Loucy (cell line): ENCODE results near the gene PUS10.

Experiments used
- H2AFZ ChIP-seq: fragments of 200-600 bp; sonication (generic); 2 replicates; pipeline ENCODE4 v1.6.0; 2016; ENCODE audit warnings: antibody characterized with exemption, mild to moderate bottlenecking, low read length, moderate library complexity
- H3F3A ChIP-seq: fragments of 200-600 bp; 2 replicates; pipeline ENCODE4 v1.6.0; 2016; ENCODE audit warnings: antibody characterized with exemption, low read depth, mild to moderate bottlenecking
- H3K27me3 ChIP-seq: fragments of 200-600 bp; sonication (generic); 2 replicates; pipeline ENCODE4 v1.6.1; 2014; ENCODE audit warnings: low read length, mild to moderate bottlenecking; ENCODE audit not compliant: insufficient read depth, poor library complexity, severe bottlenecking
- H3K36me3 ChIP-seq: fragments of 200-600 bp; sonication (generic); 2 replicates; pipeline ENCODE4 v1.6.1; 2016; ENCODE audit warnings: low read length; ENCODE audit not compliant: insufficient read depth
- H3K4me1 ChIP-seq: fragments of 200-600 bp; sonication (generic); 2 replicates; pipeline ENCODE4 v1.5.1; 2014; ENCODE audit warnings: low read length, mild to moderate bottlenecking; ENCODE audit not compliant: insufficient read depth, poor library complexity, severe bottlenecking
- H3K4me2 ChIP-seq: fragments of 200-600 bp; sonication (generic); 2 replicates; pipeline ENCODE4 v1.6.0; 2014; ENCODE audit warnings: antibody characterized with exemption, low read length, low read depth, mild to moderate bottlenecking; ENCODE audit not compliant: poor library complexity, severe bottlenecking
- H3K4me3 ChIP-seq: fragments of 200-600 bp; sonication (generic); 2 replicates; pipeline ENCODE4 v1.5.1; 2014; ENCODE audit warnings: low read length, mild to moderate bottlenecking, mixed read lengths; ENCODE audit not compliant: poor library complexity, severe bottlenecking
- H3K79me2 ChIP-seq: fragments of 200-600 bp; sonication (generic); 2 replicates; pipeline ENCODE4 v1.6.1; 2014; ENCODE audit warnings: low read length; ENCODE audit not compliant: insufficient read depth
- H3K9ac ChIP-seq: fragments of 200-600 bp; sonication (generic); 2 replicates; pipeline ENCODE4 v1.6.0; 2014; ENCODE audit warnings: mild to moderate bottlenecking, low read depth, low read length, moderate library complexity; ENCODE audit not compliant: poor library complexity, severe bottlenecking
- H3K9me2 ChIP-seq: fragments of 200-600 bp; sonication (generic); replicated peaks from 2 replicates; pipeline ENCODE4 v1.6.1; 2016; ENCODE audit warnings: low read depth, low read length, mixed read lengths
- H3K9me3 ChIP-seq: fragments of 200-600 bp; sonication (generic); 2 replicates; pipeline ENCODE4 v1.6.1; 2014; ENCODE audit warnings: mild to moderate bottlenecking, antibody characterized with exemption, low read length, low read depth; ENCODE audit not compliant: insufficient read depth
- H4K20me1 ChIP-seq: fragments of 200-600 bp; sonication (generic); 2 replicates; pipeline ENCODE4 v1.6.0; 2014; ENCODE audit warnings: antibody characterized with exemption, low read length, mild to moderate bottlenecking; ENCODE audit not compliant: insufficient read depth, poor library complexity, severe bottlenecking
- EZH2phosphoT487 ChIP-seq: fragments of 200-600 bp; IDR thresholded peaks from 2 replicates; pipeline ENCODE4 v1.6.1; 2018; ENCODE audit warnings: antibody characterized with exemption, mild to moderate bottlenecking, moderate library complexity, borderline replicate concordance
- TF ChIP-seq, protein P1 (sequence below): fragments of 200-600 bp; sonication (generic); conservative IDR thresholded peaks from 2 replicates; pipeline ENCODE4 v1.5.1; 2014; ENCODE audit warnings: mild to moderate bottlenecking, antibody characterized with exemption, low read length

The PUS10 gene

DNA sequence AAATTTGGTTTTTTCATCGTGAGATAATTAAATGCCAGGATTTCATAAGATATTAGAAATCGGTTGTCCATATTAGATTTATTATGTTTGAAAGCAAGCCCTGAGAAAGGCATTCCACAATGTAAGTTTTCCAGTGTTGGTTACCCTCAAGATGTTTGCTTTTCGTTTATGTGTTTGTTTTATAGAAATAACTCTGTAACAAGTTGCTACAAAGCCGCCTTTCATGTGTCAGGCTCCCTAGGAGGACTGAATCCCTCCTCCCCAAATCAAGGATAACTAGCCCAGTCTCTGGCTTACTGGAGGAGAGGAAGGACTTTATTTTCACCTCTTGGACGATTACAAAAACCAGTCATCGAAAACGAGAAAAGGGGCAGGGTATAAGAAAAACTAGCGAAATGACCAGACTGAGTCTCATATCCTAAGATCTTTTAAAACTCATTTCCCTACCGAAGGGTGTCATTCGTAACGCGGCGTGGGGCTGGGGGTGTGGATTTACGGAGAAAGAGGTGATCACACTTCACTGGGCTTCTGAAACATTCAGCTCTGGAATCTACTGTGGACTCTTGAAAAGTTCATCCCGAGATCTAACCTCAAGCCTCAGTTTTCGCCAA, 1.6 kb downstream of the PUS10 start:
- H2AFZ ChIP-seq: peak overlapping the region; percentile 98
- H3K9me2 ChIP-seq: no peaks in the 10 kb centered on the region
- peak overlapping the region; percentile 99 for H3K4me2 ChIP-seq
- peak overlapping the region; percentile 96 for H3K4me3 ChIP-seq
- H3K9me3 ChIP-seq: no peaks in the 10 kb centered on the region
- no peaks in the 10 kb centered on the region for H3K36me3 ChIP-seq
- H3K79me2 ChIP-seq: peaks cover 51% of the 10 kb centered on the region
- peaks cover 25% of the 10 kb centered on the region for H3K4me1 ChIP-seq
- no peaks in the 10 kb centered on the region for H3F3A ChIP-seq
- TF ChIP-seq, protein P1, sequence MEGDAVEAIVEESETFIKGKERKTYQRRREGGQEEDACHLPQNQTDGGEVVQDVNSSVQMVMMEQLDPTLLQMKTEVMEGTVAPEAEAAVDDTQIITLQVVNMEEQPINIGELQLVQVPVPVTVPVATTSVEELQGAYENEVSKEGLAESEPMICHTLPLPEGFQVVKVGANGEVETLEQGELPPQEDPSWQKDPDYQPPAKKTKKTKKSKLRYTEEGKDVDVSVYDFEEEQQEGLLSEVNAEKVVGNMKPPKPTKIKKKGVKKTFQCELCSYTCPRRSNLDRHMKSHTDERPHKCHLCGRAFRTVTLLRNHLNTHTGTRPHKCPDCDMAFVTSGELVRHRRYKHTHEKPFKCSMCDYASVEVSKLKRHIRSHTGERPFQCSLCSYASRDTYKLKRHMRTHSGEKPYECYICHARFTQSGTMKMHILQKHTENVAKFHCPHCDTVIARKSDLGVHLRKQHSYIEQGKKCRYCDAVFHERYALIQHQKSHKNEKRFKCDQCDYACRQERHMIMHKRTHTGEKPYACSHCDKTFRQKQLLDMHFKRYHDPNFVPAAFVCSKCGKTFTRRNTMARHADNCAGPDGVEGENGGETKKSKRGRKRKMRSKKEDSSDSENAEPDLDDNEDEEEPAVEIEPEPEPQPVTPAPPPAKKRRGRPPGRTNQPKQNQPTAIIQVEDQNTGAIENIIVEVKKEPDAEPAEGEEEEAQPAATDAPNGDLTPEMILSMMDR: no peak
- TF ChIP-seq EZH2phosphoT487: no peak
- H3K27me3 ChIP-seq: no peaks in the 10 kb centered on the region
- H4K20me1 ChIP-seq: peaks cover 26% of the 10 kb centered on the region
- H3K9ac ChIP-seq: peak overlapping the region; percentile 82

DNA sequence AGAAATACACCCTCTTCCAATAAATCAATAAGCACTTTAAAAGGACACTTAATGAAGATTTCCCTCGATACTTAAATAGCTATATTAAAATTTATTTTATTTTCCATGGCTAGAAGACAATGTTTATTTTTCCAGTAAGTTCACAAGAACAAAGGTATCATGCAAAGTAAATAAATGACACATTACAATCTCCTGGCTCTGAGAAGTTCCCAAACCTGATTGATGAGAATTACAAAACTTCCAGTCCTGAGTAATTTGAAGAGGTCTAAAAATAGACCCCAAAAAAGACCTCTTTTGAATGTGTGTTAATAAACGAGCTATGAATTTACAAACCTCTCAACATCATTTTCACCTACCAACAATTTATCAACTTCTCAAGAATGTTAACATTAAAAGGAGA, 2.1 kb downstream of the PUS10 start:
- Histone ChIP-seq H3K36me3 (no peaks in the 10 kb centered on the region), H3K27me3 (no peaks in the 10 kb centered on the region), H3F3A (no peaks in the 10 kb centered on the region), H3K4me2 (peak overlapping the region; percentile 99), H3K4me3 (peak overlapping the region; percentile 96), H3K9me2 (no peaks in the 10 kb centered on the region), H3K79me2 (peaks cover 46% of the 10 kb centered on the region), H3K9me3 (no peaks in the 10 kb centered on the region), H2AFZ (no peak overlapping the region), H3K9ac (peak overlapping the region; percentile 82), H4K20me1 (peaks cover 26% of the 10 kb centered on the region), H3K4me1 (peaks cover 25% of the 10 kb centered on the region)
- no peak for TF ChIP-seq EZH2phosphoT487
- TF ChIP-seq, protein P1: no peak

DNA sequence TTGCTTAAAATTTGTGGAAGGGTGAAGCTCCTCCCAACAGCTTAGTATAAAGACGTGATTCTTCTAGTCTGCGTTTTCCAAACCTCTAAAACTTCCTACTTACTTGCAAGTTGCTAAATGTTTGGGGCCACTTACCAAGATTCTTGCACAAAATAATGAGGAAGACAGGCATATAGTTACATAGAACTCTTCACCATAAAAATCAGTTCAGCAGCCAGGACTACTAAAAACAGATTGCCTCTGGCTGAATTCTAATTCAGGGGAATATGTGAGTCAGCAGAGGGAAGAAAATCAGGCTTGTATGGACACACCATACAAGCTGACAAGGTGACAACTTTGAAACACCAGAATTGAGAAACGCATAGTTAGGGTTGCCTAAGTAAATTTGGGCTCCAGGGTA, 3.3 kb downstream of the PUS10 start:
- TF ChIP-seq EZH2phosphoT487: no peak
- TF ChIP-seq, protein P1: no peak
- no peaks in the 10 kb centered on the region for H3K27me3 ChIP-seq
- no peak overlapping the region for H3K4me3 ChIP-seq
- peaks cover 34% of the 10 kb centered on the region for H3K79me2 ChIP-seq
- H3K9me3 ChIP-seq: no peaks in the 10 kb centered on the region
- H4K20me1 ChIP-seq: peaks cover 16% of the 10 kb centered on the region
- H3K4me1 ChIP-seq: peaks cover 25% of the 10 kb centered on the region
- H3K9me2 ChIP-seq: no peaks in the 10 kb centered on the region
- H3K36me3 ChIP-seq: no peaks in the 10 kb centered on the region
- no peak overlapping the region for H2AFZ ChIP-seq
- H3K4me2 ChIP-seq: no peak overlapping the region
- H3K9ac ChIP-seq: no peak overlapping the region
- H3F3A ChIP-seq: no peaks in the 10 kb centered on the region
